Kidney capillary endothelial cell (primary cell): Measurements from ENCODE around the gene CUZD1.

ENCODE experiments used
- DNase-seq: peaks from one replicate; pipeline ENCODE4 v3.0.0-alpha.2; 2018; ENCODE audit warnings: low spot score

The CUZD1 gene

GRCh38 chr10:122854648-122855047, 9.0 kb upstream of the CUZD1 start:
- DNase-seq, result peak; percentile 81

DNA sequence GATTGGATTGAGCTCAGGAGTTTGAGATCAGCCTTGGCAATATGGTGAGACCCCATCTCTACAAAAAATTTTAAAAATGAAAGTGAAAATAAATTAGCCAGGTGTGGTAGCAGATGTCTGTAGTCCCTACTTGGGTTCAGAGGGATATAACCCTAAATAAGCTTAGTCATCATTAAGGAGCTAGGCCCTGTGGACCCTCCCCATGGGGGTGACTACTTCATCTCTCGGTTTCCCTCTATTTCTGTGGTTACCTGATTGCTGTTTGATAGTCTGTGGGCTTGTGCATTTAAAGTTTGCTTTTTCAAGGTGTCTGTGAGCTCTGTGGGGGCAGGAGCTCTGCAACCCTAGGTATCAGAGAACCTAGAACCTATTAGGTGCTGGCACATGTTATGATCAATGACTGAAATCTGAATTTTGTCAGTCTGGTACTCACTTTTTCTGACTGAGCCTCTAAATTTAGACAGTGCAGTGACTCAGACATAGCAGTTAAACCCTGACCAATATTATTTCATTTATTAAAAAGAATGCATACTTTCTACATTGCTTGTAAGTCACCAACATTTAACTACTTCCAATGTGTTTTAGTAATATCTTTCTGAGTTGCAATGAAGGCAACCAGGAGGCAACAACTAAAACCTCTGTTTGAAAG, 8.1 kb upstream of the CUZD1 start:
- no peak for DNase-seq

DNA sequence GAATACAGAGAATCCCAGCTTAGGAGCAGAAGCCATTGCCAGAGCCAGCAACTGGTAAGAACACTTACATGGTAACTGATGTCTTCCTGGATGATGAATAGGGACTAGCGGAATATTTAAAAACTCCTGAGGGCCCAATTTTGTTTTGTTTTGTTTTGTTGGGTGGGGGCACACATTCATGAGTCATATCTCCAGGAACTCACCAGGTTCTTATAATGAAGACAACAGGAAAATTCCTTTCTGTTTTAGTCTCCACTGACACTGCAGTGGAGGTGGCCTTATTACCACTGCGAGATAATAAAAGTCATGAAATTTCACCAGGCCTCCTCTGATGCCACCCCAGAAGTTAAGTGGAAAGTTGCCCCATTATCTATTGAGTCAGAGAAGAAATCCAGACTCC, 6.6 kb upstream of the CUZD1 start:
- DNase-seq, result peak; percentile 21

GRCh38 chr10:122850705-122851640, 5.3 kb upstream of the CUZD1 start:
- no peak for DNase-seq

- no peak for DNase-seq
These were observed 4.4 kb upstream of the CUZD1 start for GRCh38 chr10:122849900-122850605.

- DNase-seq, result no peak
These were observed 3.4 kb upstream of the CUZD1 start for GRCh38 chr10:122849090-122849489.

- DNase-seq, result no peak
These were observed 2.3 kb upstream of the CUZD1 start for GRCh38 chr10:122847782-122848604.

DNA sequence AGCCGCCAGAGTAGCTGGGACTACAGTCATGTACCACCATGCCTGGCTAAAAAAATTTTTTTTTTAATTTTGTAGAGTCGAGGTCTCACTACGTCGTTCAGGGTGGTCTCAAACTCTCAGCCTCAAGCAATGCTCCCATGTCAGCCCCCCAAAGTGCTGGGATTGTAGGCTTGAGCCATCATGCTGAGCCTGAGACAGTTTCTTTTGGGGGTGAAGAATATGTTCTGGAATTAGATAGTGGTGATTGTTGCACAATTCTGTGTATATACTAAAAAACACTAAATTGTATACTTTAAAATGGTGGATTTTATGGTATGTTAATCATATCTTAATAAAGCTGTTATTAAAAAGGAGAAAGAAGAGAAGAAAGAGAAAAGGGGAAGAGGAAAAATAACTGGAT, 1.5 kb downstream of the CUZD1 start:
- no peak for DNase-seq

DNA sequence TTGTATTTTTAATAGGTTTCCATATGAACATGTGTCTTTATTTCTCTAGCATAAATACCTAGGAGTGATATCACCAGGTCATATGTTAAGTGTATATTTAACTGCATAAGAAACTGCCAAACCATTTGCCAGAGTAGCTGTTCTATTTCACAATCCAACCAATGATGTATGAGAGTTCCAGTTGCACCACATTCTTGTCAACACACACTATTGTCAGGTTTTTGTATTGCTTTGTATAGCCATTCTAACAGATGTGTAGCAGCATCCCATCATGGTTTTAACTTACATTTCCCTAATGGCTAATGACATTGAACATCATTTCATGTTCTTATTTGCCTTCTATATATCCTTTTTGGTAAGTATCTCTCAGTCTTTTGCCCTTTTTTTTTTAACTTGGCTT, 4.1 kb downstream of the CUZD1 start:
- DNase-seq, result no peak

- DNase-seq, result no peak
These were observed 6.2 kb downstream of the CUZD1 start for GRCh38 chr10:122839505-122839904.

GRCh38 chr10:122838880-122839279, 6.8 kb downstream of the CUZD1 start:
- DNase-seq, result no peak

DNA sequence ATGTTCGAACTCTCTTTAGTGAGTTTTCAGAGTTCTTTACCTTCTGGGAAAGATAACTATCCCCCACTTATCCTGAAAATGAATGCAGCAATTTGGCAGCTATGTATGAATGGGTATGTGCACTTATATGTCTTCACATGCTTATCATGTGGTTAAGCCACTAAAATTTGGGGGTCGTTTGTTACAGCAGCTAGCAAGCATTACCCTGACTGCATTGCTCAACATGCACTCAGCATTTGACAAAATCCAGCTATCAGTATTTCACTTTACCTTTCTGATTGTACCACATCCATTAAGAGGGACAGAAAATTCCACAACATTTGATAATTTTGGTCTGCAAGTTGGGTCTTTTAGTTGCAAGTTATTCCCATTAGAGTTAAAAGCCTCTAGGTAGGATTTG, 9.7 kb downstream of the CUZD1 start:
- DNase-seq, result no peak

- no peak for DNase-seq
These were observed 14.7 kb downstream of the CUZD1 start for GRCh38 chr10:122830965-122831353.

DNA sequence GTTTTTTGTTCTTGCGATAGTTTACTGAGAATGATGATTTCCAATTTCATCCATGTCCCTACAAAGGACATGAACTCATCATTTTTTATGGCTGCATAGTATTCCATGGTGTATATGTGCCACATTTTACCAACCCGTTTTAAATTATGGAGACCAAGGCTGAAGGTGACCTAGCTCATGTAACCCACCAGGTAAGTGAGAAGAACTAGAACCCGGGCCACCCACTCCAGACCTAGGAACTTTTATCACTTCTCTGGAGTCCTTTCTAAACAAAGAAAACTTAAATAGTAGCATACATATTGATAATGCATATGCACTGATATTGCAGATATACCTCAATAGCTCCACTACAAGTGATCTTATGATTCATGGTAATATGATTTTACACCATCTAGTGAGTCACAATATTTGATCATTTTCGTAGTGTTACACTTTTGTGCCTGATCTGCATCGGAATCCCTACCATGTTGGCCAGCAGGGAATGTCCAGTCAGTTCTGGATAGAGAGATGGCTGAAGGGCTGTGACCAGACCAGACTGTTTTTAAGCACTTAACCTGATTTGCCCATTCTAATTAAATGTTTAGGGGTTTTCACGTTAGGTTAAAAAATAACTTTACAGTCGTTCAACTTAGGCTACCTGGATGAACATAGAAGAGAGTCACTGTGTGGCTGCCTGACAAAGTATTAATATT, 15.2 kb downstream of the CUZD1 start:
- DNase-seq, result no peak

DNA sequence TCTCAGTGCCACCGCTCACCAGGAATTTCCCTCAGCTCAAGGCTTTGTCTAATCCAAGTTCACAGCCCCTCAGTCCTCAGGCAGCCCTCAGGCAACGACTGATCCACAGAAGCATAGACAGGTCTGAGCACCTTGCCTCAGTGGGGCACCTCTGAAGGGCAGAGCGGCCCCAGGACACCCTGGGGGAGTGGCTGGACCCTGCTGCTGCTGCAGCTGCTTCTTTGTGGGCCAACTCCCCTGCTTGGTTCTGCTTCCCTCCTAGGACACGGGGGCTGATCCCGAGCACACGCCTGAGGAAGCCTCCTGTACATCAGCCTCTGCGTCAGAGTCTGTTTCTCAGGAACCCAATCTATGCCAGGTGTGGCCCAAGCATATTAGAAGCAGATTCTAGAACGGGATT, 16.2 kb downstream of the CUZD1 start:
- DNase-seq, result no peak

DNA sequence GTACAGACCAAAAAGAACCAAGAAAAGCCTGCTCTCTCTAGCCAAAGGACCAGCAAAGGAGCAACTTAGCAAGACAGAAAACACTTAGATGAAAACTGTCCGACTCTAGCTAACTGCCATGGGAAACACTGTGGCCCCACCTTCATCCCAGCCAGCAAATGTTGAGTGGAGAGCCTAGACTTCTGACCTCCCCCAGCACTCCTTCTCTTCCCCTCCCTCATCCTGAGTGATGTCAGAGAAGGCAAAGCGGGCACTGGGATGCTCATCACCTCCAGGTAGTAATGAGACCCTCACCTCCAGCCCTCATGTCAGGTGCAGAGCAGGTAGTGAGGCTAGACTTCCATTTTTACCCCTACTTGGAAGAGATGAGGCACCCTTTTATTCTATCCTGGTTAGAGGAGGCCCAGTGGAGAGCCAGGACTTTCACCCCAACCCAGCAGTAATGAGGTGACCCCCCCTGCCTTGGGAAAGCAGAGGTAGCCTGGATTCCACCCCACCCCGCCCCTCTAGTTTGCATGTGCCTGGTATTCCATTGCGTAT, 16.9 kb downstream of the CUZD1 start:
- no peak for DNase-seq

GRCh38 chr10:122827302-122827701, 18.4 kb downstream of the CUZD1 start:
- no peak for DNase-seq

DNA sequence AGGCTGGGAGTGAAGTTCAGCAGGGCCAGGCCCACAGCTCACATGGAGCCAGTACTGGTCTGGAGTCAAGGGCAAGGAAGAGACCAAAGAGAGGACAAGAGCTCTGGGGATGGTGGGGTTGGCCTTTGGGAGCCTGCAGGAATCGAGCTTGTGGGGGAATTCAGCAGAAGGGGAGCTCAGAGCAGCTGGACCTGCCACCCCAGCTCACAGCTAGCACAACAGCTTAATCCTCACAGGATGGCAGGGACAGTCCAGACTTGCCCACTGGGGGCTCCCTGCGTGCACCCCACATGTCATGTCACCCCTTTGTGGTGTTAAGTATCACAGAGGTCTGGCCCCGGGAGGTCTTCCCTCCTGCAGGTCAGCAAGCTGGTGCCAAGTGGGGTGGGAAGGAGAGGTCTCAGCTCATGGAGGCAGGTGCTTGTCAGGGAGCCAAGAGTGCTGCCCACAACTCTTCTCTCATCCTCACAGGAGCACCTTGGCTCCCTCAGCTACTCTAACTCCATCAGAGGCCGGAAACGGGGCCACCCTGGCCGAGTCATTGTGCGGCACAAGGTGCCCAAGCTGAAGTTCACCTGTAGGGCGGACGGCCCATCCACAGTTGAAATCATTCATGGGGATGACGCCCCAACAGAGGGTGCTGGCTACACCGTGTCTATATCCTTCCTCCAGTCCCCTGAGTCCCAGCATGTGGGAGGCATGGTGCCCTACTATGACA, 22.5 kb downstream of the CUZD1 start:
- no peak for DNase-seq

DNA sequence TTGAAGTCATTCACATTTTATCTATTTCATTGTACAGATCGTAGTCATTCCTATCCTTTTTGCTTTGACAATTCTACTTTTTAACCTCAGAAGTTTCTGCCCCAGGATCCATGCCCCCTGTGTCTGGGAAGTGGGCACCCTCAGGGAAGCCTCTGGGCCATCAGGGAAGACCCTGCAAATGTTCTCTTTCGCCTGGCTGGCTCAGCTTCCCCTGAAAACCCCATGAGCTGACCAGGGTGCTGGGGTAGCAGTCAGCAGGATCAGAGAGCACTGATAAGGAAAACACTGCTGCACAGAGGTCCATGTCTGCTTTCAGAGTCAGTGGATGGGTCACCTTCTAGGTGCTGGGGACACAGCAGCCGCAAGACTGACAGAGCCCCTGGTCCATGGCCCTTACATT, 23.8 kb downstream of the CUZD1 start:
- no peak for DNase-seq

DNA sequence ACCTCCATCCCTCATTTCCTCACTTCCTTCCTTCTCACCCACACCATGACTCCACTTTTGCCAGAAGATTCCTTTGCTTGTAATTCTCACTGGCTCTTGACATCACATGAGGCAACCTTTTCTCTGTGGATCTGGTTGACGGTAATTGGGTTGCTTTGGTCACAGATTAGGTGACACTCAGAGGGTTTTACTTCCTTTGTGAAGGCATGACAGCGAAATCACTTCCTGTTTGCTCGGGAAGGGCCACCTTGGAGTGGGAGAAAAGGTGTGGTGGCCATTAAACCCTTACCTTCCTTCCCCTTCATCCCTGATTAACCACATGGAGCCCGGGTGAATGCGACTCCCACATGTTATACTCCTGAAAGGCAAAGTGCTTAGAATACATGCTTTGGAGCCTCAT, 30.2 kb downstream of the CUZD1 start:
- no peak for DNase-seq
